Measurements from ENCODE around the gene PACRG.
"Not testable (repeated sequence)": the region's sequence is repeated elsewhere in the genome, so short reads cannot be mapped to it uniquely, and the experiment has no call there.

PACRG gene

GRCh38 chr6:162727322-162728182 lies at the start of gene PACRG, which contains the start of gene PRKN:
Gene PACRG (plus strand): TSS chr6:162727974.
Gene PRKN (minus strand): TSS chr6:162727766.
- H3K4me3 ChIP-seq (replicated peaks; ENCODE audit: low read depth, low read length) = peak within 1 kb of the TSS; percentile 67
- no peak for TF ChIP-seq CTCF (IDR thresholded peaks at IDR 0.05; ENCODE audit: low read length, missing control alignments)
- DNase-seq (ENCODE audit: low read depth) = peak; percentile 98

GRCh38 chr6:162678896-162679295 lies 48.9 kb upstream of the PACRG start:
- not testable (repeated sequence) for H3K4me3 ChIP-seq (replicated peaks; ENCODE audit: low read depth, low read length); DNase-seq (ENCODE audit: low read depth)

- TF ChIP-seq CTCF (IDR thresholded peaks at IDR 0.05; ENCODE audit: low read length, missing control alignments) = no peak
- no peak for DNase-seq (ENCODE audit: low read depth)
- H3K4me3 ChIP-seq (replicated peaks; ENCODE audit: low read depth, low read length) = no peak overlapping the region
These were observed 48.1 kb upstream of the PACRG start for GRCh38 chr6:162679681-162680080.

- DNase-seq (ENCODE audit: low read depth) = no peak
- H3K4me3 ChIP-seq (replicated peaks; ENCODE audit: low read depth, low read length) = no peak overlapping the region
- TF ChIP-seq CTCF (IDR thresholded peaks at IDR 0.05; ENCODE audit: low read length, missing control alignments) = no peak
These were observed 47.4 kb upstream of the PACRG start for GRCh38 chr6:162680367-162680766.

- DNase-seq (ENCODE audit: low read depth) = no peak
- no peak overlapping the region for H3K4me3 ChIP-seq (replicated peaks; ENCODE audit: low read depth, low read length)
- no peak for TF ChIP-seq CTCF (IDR thresholded peaks at IDR 0.05; ENCODE audit: low read length, missing control alignments)
These were observed 46.9 kb upstream of the PACRG start for GRCh38 chr6:162680871-162681270.

GRCh38 chr6:162681447-162681846 lies 46.3 kb upstream of the PACRG start:
- no peak overlapping the region for H3K4me3 ChIP-seq (replicated peaks; ENCODE audit: low read depth, low read length)
- no peak for TF ChIP-seq CTCF (IDR thresholded peaks at IDR 0.05; ENCODE audit: low read length, missing control alignments)
- DNase-seq (ENCODE audit: low read depth) = no peak

GRCh38 chr6:162683135-162683534 lies 44.6 kb upstream of the PACRG start:
- H3K4me3 ChIP-seq (replicated peaks; ENCODE audit: low read depth, low read length) = no peak overlapping the region
- TF ChIP-seq CTCF (IDR thresholded peaks at IDR 0.05; ENCODE audit: low read length, missing control alignments) = no peak
- no peak for DNase-seq (ENCODE audit: low read depth)
